Mononuclear cell (primary cell): ENCODE data around the gene SHISAL2A. TPM values are rescaled to one million over a fixed set of nuclear protein-coding genes. Genes with fewer than 3 reads are reported as not detected.

Experiments
- H3K27me3 ChIP-seq: 2 replicates; pipeline ENCODE4 v1.6.0; 2011; ENCODE audit warnings: low read length, control low read depth; ENCODE audit not compliant: insufficient read depth
- H3K4me1 ChIP-seq: 2 replicates; pipeline ENCODE4 v1.5.1; 2011; ENCODE audit warnings: mild to moderate bottlenecking, low read length, control low read depth; ENCODE audit not compliant: insufficient read depth
- H3K4me3 ChIP-seq: 2 replicates; pipeline ENCODE4 v1.5.1; 2011; ENCODE audit warnings: mild to moderate bottlenecking, low read length, moderate library complexity
- H3K9me3 ChIP-seq: 2 replicates; pipeline ENCODE4 v1.5.1; 2011; ENCODE audit warnings: low read depth, mild to moderate bottlenecking, control low read depth, low read length
- total RNA-seq: library from RNA; depleted of rRNA; stranded (reverse); fragments of >200 nt; gene quantifications from one replicate; pipeline ENCODE4 v1.2.3, GENCODE V29; 2012

Gene SHISAL2A
- total RNA-seq, 1 donor: 13.1 TPM

DNA sequence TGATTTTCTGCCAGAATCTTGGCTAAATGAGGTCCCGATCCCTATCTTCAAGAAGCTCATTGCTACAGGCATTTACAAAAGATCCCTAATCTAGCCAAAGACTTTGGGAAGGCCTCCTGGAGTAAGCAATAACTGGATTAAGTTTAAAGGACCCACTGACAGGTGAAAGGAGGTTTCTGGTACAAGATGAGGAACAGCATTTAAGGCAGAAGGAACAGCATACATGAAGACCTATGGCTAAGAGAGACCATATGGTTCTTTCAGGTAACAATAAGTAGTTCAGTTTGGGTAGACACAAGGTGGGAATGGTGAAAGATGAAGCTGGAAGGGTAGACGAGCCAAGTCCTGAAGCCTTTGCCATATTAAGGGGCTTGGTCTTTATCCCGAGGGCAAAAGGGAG lies 27.8 kb downstream of the SHISAL2A start:
- H3K9me3 ChIP-seq: no peaks in the 10 kb centered on the region
- no peaks in the 10 kb centered on the region for H3K27me3 ChIP-seq
- no peaks in the 10 kb centered on the region for H3K4me1 ChIP-seq

GRCh38 chr1:52662645-52663313 lies 29.8 kb downstream of the SHISAL2A start:
- Histone ChIP-seq H3K4me1 (no peaks in the 10 kb centered on the region), H3K9me3 (no peaks in the 10 kb centered on the region), H3K27me3 (no peaks in the 10 kb centered on the region), H3K4me3 (no peak overlapping the region)

More for the DNA sequence above, 27.8 kb downstream of the SHISAL2A start:
- no peak overlapping the region for H3K4me3 ChIP-seq

DNA sequence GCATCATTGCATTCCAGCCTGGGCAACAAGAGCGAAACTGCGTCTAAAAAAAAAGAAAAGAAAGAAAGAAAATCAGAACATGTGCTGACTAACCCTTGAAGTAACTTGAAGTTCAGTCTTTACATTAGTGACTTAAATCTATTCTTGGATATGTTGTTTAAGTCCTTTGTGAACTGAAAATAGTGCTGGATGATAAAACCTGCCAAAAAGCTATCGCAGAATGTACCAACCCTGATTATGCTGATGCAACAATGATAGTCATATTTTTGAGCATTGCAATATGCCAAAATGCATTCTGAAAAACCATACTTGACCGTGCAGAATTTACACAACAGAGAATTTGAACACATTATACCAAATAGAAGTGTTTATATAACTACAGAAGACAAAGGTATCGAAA lies 30.7 kb downstream of the SHISAL2A start:
- H3K27me3 ChIP-seq: no peaks in the 10 kb centered on the region
- H3K4me3 ChIP-seq: no peak overlapping the region
- no peaks in the 10 kb centered on the region for H3K9me3 ChIP-seq
- no peaks in the 10 kb centered on the region for H3K4me1 ChIP-seq

- Histone ChIP-seq H3K27me3 (no peaks in the 10 kb centered on the region), H3K4me1 (no peaks in the 10 kb centered on the region), H3K4me3 (no peak overlapping the region), H3K9me3 (no peaks in the 10 kb centered on the region)
These were observed 32.3 kb downstream of the SHISAL2A start for GRCh38 chr1:52665006-52665941.

- no peak overlapping the region for H3K4me3 ChIP-seq
- no peaks in the 10 kb centered on the region for H3K4me1 ChIP-seq
- H3K27me3 ChIP-seq: no peaks in the 10 kb centered on the region
- no peaks in the 10 kb centered on the region for H3K9me3 ChIP-seq
These were observed 34.3 kb downstream of the SHISAL2A start for GRCh38 chr1:52667290-52667689.

GRCh38 chr1:52667984-52668383 lies 35.0 kb downstream of the SHISAL2A start:
- H3K4me1 ChIP-seq: no peaks in the 10 kb centered on the region

DNA sequence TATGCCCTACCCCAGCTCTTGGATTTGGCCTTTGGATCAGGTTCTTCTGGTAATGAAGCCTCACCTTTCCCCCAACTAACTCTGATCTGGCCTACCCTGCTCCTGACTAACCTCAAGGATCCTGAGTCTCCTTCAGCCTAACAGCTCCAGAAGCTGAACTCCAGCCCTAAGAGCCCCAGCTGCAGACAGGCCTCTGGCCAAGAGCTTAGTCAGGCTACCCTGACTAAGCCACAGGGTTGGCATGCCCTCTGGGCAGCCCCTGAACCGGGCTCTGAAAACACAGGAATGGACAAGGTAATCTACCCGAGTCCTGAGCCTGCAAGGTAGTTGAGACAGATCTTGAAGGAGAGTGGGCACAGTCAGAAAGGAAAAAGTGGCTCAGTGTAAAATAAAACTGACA lies 35.7 kb downstream of the SHISAL2A start:
- H3K4me3 ChIP-seq: no peak overlapping the region
- H3K27me3 ChIP-seq: no peaks in the 10 kb centered on the region
- no peaks in the 10 kb centered on the region for H3K9me3 ChIP-seq
- H3K4me1 ChIP-seq: no peaks in the 10 kb centered on the region

More at GRCh38 chr1:52667984-52668383, 35.0 kb downstream of the SHISAL2A start:
- Histone ChIP-seq H3K4me3 (no peak overlapping the region), H3K27me3 (no peaks in the 10 kb centered on the region), H3K9me3 (no peaks in the 10 kb centered on the region)

- Histone ChIP-seq H3K9me3 (no peaks in the 10 kb centered on the region), H3K4me3 (no peak overlapping the region), H3K4me1 (peaks cover 4% of the 10 kb centered on the region), H3K27me3 (no peaks in the 10 kb centered on the region)
These were observed 36.7 kb downstream of the SHISAL2A start for GRCh38 chr1:52669696-52670095.

DNA sequence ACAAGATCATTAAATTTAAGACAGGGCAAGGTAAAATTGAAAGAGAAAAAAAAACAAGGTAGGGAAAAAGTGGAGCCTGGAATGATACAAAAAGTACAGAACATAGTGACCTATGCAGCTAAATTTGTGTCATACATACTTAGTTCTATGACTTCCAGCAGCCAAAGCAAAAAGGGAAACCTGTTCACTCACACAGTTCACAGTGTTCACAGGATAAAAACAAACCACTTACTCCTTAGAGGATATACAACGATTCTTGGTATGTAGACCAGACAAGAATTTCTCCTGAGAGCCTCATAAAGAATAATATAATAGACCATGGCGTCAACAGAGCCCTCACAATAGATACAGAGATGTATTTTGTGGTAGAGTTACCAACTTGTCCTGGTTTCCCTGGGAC lies 37.6 kb downstream of the SHISAL2A start:
- H3K4me1 ChIP-seq: peaks cover 5% of the 10 kb centered on the region

GRCh38 chr1:52672946-52673345 lies 40.0 kb downstream of the SHISAL2A start:
- no peaks in the 10 kb centered on the region for H3K9me3 ChIP-seq
- H3K4me1 ChIP-seq: peaks cover 5% of the 10 kb centered on the region
- no peaks in the 10 kb centered on the region for H3K27me3 ChIP-seq
- H3K4me3 ChIP-seq: no peak overlapping the region

More for the DNA sequence above, 37.6 kb downstream of the SHISAL2A start:
- Histone ChIP-seq H3K9me3 (no peaks in the 10 kb centered on the region), H3K4me3 (no peak overlapping the region), H3K27me3 (no peaks in the 10 kb centered on the region)

DNA sequence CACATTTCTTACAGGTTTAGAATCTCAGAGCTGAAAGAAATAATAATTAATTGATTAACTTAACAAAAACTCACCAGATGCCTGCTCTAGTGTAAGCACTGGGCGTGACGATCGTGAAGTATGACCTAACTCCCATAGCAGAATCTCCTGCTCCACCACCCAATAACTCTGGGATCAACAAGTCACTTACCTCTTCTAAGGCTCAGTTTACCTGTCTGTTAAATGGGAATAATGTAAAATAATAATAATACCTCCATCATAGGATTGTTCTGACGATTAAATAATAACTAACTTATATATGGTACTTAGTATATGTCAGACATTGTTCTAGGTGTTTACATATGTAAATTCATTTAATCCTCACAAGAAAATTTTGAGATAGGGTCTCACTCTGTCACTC lies 40.5 kb downstream of the SHISAL2A start:
- no peaks in the 10 kb centered on the region for H3K9me3 ChIP-seq
- H3K4me3 ChIP-seq: no peak overlapping the region
- H3K27me3 ChIP-seq: no peaks in the 10 kb centered on the region
- peaks cover 5% of the 10 kb centered on the region for H3K4me1 ChIP-seq

DNA sequence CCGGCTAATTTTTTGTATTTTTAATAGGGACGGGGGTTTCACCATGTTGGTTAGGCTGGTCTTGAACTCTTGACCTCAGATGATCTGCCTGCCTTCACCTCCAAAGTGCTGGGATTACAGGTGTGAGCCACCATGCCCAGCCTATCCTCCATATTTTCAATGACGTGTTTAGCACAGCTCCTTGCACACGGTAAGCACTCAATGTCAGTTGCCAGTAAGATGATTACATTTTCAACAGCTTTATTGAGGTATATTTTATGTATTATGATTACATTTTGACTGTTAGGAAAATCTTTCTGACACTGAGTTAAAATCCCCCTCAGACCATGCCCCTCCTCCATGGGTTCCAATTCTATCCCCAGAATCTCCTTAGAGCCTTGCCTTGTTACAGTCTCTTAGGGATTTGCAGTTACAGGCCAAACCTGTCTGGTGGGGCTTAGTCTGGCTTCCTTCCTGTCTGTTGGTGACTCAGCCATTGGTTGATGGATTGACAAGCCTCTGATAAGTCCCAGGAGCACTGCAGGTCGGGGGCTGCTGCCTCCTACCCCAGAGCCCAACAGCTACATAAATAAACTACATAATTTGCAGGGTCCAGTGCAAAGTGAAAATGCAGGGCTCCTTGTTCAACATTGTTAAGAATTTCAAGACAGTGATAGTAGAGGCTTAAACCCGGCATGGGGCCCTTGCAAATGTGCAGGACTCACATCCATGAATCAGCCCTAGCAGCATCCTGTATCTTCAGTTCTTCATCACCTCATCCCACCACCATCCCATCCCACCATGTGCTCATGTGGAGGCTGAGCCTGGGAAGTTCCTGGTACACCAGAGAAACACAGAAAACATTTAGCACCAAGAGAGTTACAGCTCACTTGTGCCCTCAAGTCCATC lies 41.8 kb downstream of the SHISAL2A start:
- H3K27me3 ChIP-seq: no peaks in the 10 kb centered on the region
- H3K9me3 ChIP-seq: no peaks in the 10 kb centered on the region
- H3K4me3 ChIP-seq: no peak overlapping the region
- H3K4me1 ChIP-seq: peaks cover 5% of the 10 kb centered on the region

DNA sequence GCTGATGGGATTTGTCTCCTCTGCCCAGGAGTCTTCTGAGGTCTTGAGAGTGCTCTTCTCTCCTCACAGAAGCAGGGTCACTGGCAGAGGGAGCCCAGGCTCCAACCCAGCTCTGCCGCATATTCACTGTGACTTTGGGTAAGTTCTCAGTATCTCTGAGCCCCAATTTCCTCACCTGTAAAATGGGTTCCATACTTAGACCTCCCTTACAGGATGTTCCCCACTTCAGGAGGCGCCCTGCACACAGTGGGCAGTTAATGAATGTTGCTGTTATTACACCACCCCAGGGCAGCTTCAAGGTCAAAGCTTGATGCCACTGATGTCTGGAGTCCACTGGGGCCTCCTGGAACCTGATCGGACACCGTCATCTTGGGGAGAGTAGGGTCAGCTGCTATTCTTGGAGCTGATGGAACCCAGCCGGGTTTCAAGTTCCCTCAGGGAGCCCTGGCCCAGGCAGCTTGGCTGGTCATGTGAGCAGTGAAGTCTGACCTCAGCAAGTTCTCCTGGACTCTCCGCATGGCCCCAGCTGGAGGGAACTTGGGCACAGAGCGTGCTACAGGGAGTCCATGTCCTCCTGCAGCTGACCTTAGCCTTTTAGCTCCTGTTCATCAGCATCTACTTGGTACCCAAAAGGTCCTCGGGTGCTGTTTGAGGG lies 43.4 kb downstream of the SHISAL2A start:
- Histone ChIP-seq H3K4me3 (no peak overlapping the region), H3K4me1 (peaks cover 5% of the 10 kb centered on the region), H3K9me3 (no peaks in the 10 kb centered on the region), H3K27me3 (no peaks in the 10 kb centered on the region)

- Histone ChIP-seq H3K9me3 (no peaks in the 10 kb centered on the region), H3K4me1 (peaks cover 5% of the 10 kb centered on the region), H3K4me3 (no peak overlapping the region), H3K27me3 (no peaks in the 10 kb centered on the region)
These were observed 44.3 kb downstream of the SHISAL2A start for GRCh38 chr1:52677076-52677806.
